Measurements from ENCODE around the gene TTLL3. TPM values are rescaled to one million over a fixed set of nuclear protein-coding genes. Genes with fewer than 3 reads are reported as not detected.
A peak's percentile ranks its signal among the peaks of the same experiment; 100 is the strongest.

TTLL3 gene
- total and polyA plus RNA-seq, 2 of the 4 experiments (the other 2 are of a cell fraction), result 6.8 to 43.4 TPM

GRCh38 chr3:9803494-9803893, 6.6 kb upstream of the TTLL3 start:
- H4K91ac ChIP-seq (ENCODE audit: insufficient read depth, low read depth, low read length), result no peak overlapping the region
- H3K56ac ChIP-seq (ENCODE audit: extremely low read depth, insufficient read depth, low read length), result no peak overlapping the region
- H3K36me3 ChIP-seq (ENCODE audit: control insufficient read depth, insufficient read depth, low read length), result peaks cover 68% of the 10 kb centered on the region
- no CpG with 5 or more reads among the region's 1 CpG for WGBS, 2 experiments (ENCODE audit: extremely low coverage in 2 of 2, insufficient read length in 1 of 2)
- BruUV-seq (replicated peaks), result no TSS peak
- peaks cover 8% of the 10 kb centered on the region for H3K4me1 ChIP-seq (ENCODE audit: control insufficient read depth, insufficient read depth, low read length)
- H3K4me2 ChIP-seq (ENCODE audit: low read depth, low read length), result no peak overlapping the region
- H3K4ac ChIP-seq (ENCODE audit: low read depth, low read length), result peak overlapping the region; percentile 7; the same call in 1 of the 2 replicates
- intact Hi-C loops (cut with micrococcal nuclease) (no loop called here), in situ Hi-C loops (cut with MboI; ENCODE audit: low sequenced_read_pairs) (no loop called here), dilution Hi-C loops (cut with HindIII; ENCODE audit: low sequenced_read_pairs, unreplicated experiment) (no loop called here)
- no peak for TF ChIP-seq BHLHE40 (IDR thresholded peaks at IDR 0.05; ENCODE audit: low read depth, low read length)
- TF ChIP-seq RCOR1 (IDR thresholded peaks at IDR 0.05; ENCODE audit: insufficient replicate concordance, low read length), result no peak
- no peak for TF ChIP-seq MAFK (IDR thresholded peaks at IDR 0.05; ENCODE audit: low read depth, low read length)
- no peak for TF ChIP-seq RFX5 (IDR thresholded peaks at IDR 0.05; ENCODE audit: low read depth, low read length)
- no peak for TF ChIP-seq USF2 (IDR thresholded peaks at IDR 0.05; ENCODE audit: low read depth, low read length)
- no peak for TF ChIP-seq RAD21 (IDR thresholded peaks at IDR 0.05; ENCODE audit: low read length)
- no peak for TF ChIP-seq CTCF (conservative IDR thresholded peaks at IDR 0.05; ENCODE audit: low read depth, low read length)
- TF ChIP-seq ELK1 (IDR thresholded peaks at IDR 0.05; ENCODE audit: borderline replicate concordance, low read depth, low read length), result no peak
- TF ChIP-seq CEBPB (IDR thresholded peaks at IDR 0.05; ENCODE audit: low read depth, low read length), result no peak
- TF ChIP-seq SMC3 (IDR thresholded peaks at IDR 0.05; ENCODE audit: low read depth, low read length), result no peak
- no peak for TF ChIP-seq MAZ (IDR thresholded peaks at IDR 0.05; ENCODE audit: borderline replicate concordance, low read depth, low read length)
- TF ChIP-seq MXI1 (IDR thresholded peaks at IDR 0.05; ENCODE audit: borderline replicate concordance, low read depth, low read length), result no peak
- no peak for TF ChIP-seq CHD1 (IDR thresholded peaks at IDR 0.05; ENCODE audit: low read depth, low read length)
- no peaks in the 10 kb centered on the region for H3K9me3 ChIP-seq (ENCODE audit: control insufficient read depth, insufficient read depth, low read length)
- no peak overlapping the region for H3K9ac ChIP-seq (ENCODE audit: low read depth, low read length)
- DNase-seq, result no peak
- H2BK20ac ChIP-seq (ENCODE audit: low read depth, low read length), result no peak overlapping the region
- peaks cover 5% of the 10 kb centered on the region for H3K9me1 ChIP-seq (ENCODE audit: insufficient read depth, low read length)
- no peak for ATAC-seq (ENCODE audit: low read depth)
- H3K18ac ChIP-seq (ENCODE audit: low read depth, low read length), result no peak overlapping the region
- no peak overlapping the region for H3K27ac ChIP-seq (ENCODE audit: insufficient read depth, low read length)
- H3K4me3 ChIP-seq (ENCODE audit: insufficient read depth, low read depth, low read length), result no peak overlapping the region
- H3K23ac ChIP-seq (ENCODE audit: low read depth, low read length), result peak overlapping the region; percentile 11; the same call in 1 of the 2 replicates
- H4K5ac ChIP-seq (ENCODE audit: low read depth, low read length), result no peak overlapping the region
- no peak overlapping the region for H2AK5ac ChIP-seq (ENCODE audit: low read depth, low read length)
- H2BK120ac ChIP-seq (ENCODE audit: low read depth, low read length), result peak overlapping the region; percentile 21; the same call in 1 of the 2 replicates
- peaks cover 26% of the 10 kb centered on the region for H4K20me1 ChIP-seq (ENCODE audit: insufficient read depth, low read length)
- no peak overlapping the region for H3K14ac ChIP-seq (replicated peaks; ENCODE audit: low read depth, low read length)
- peak overlapping the region; percentile 76 for H2BK5ac ChIP-seq (ENCODE audit: low read depth, low read length, poor library complexity, severe bottlenecking)
- ChIA-PET POLR2A (ENCODE audit: unreplicated experiment) (no interaction called here), CTCF (interaction anchor here (0.6 kb wide), 1 partner anchor 88 kb away, joined by 3 read pairs; no protein-coding TSS in a partner anchor)
- H2AK9ac ChIP-seq (replicated peaks; ENCODE audit: low read depth, low read length, poor library complexity), result no peak overlapping the region
- no peak overlapping the region for H2BK15ac ChIP-seq (ENCODE audit: low read depth, low read length)
- H4K8ac ChIP-seq (ENCODE audit: low read depth in 2 of 2, low read length in 2 of 2), result 0 out of 4 replicates have a peak overlapping the region, but pooled peaks of 1 of the 2 experiments have one; percentile 13
- peaks cover 20 to 40% of the 10 kb centered on the region in 2 experiments for H3K79me1 ChIP-seq (ENCODE audit: low read depth in 1 of 2, low read length in 2 of 2)
- no peak overlapping the region for H2AFZ ChIP-seq (replicated peaks; ENCODE audit: low read length, poor library complexity)
- no peaks in the 10 kb centered on the region for H3K27me3 ChIP-seq (ENCODE audit: control insufficient read depth, insufficient read depth, low read length)
